AG09319 (cell line): ENCODE data around the gene SLC29A2.

Source experiments
- DNase-seq: peaks from one replicate; pipeline ENCODE4 v3.0.0-alpha.2; 2010; ENCODE audit warnings: low read depth; ENCODE audit errors: extremely low read depth
- CTCF ChIP-seq: IDR thresholded peaks from 2 replicates; pipeline ENCODE4 v1.5.1; 2011; ENCODE audit warnings: low read depth, mild to moderate bottlenecking, inconsistent platforms, low read length, moderate library complexity

Gene SLC29A2

GRCh38 chr11:66349084-66349386 is 22.5 kb downstream of the SLC29A2 start:
- DNase-seq: no peak
- TF ChIP-seq CTCF: no peak

- DNase-seq: peak; percentile 93
- no peak for TF ChIP-seq CTCF
These were observed 23.9 kb downstream of the SLC29A2 start, which contains the start of gene B4GAT1 for GRCh38 chr11:66347425-66348276. Gene B4GAT1, minus strand, starts transcription at chr11:66347629. Its CDS starts 84 bp downstream, at chr11:66347545.

GRCh38 chr11:66346476-66347424 is 24.8 kb downstream of the SLC29A2 start:
- no peak for TF ChIP-seq CTCF
- no peak for DNase-seq

- no peak for DNase-seq
- no peak for TF ChIP-seq CTCF
These were observed 26.3 kb downstream of the SLC29A2 start for GRCh38 chr11:66345316-66345649.

- DNase-seq: peak; percentile 88
- TF ChIP-seq CTCF: peak; percentile 2; the same call in 1 of the 2 replicates
These were observed 26.8 kb downstream of the SLC29A2 start, which contains the start of gene BRMS1 for GRCh38 chr11:66344550-66345315. Gene BRMS1, minus strand, starts transcription at chr11:66345104. Its CDS starts 2,870 bp downstream, at chr11:66342234.

- TF ChIP-seq CTCF: no peak
- DNase-seq: no peak
These were observed 28.4 kb downstream of the SLC29A2 start for GRCh38 chr11:66343176-66343575.
